HepG2 (cell line): ENCODE results near the gene GJC2. TPM values are rescaled to one million over a fixed set of nuclear protein-coding genes. Genes with fewer than 3 reads are reported as not detected.

Source experiments
- DMTF1 ChIP-seq: sonication (generic); formaldehyde crosslinking; IDR thresholded peaks from 2 replicates; pipeline ENCODE4 v1.4.0; 2020; ENCODE audit warnings: mild to moderate bottlenecking, missing genetic modification reagents
- DZIP1 ChIP-seq: sonication (generic); formaldehyde crosslinking; IDR thresholded peaks from 2 replicates; pipeline ENCODE4 v1.5.0; 2020; ENCODE audit warnings: mild to moderate bottlenecking, missing genetic modification reagents
- GABPB1 ChIP-seq: IDR thresholded peaks from 2 replicates; pipeline ENCODE4 v1.6.1; 2016; ENCODE audit warnings: mild to moderate bottlenecking, missing genetic modification reagents, moderate library complexity, missing compliant biosample characterization
- GATAD2A ChIP-seq: IDR thresholded peaks from 2 replicates; pipeline ENCODE4 v1.6.1; 2016
- HHEX ChIP-seq: IDR thresholded peaks from 2 replicates; pipeline ENCODE4 v1.6.1; 2016; ENCODE audit warnings: control low read depth
- IRF1 ChIP-seq: sonication (generic); formaldehyde crosslinking; IDR thresholded peaks from 2 replicates; pipeline ENCODE4 v1.4.0; 2020; ENCODE audit warnings: low read depth, mild to moderate bottlenecking, missing genetic modification reagents
- KDM4B ChIP-seq: sonication (generic); formaldehyde crosslinking; IDR thresholded peaks from 2 replicates; pipeline ENCODE4 v1.4.0; 2020; ENCODE audit warnings: missing genetic modification reagents
- KIAA2018 ChIP-seq: sonication (generic); formaldehyde crosslinking; IDR thresholded peaks from 2 replicates; pipeline ENCODE4 v1.5.0; 2020; ENCODE audit warnings: mild to moderate bottlenecking, missing genetic modification reagents, borderline replicate concordance
- NR2F1 ChIP-seq, 2 experiments: fragments of 450-650 bp in 1 of 2; formaldehyde crosslinking in 1 of 2; IDR thresholded peaks; 2 replicates each; pipeline versions ENCODE4 v1.5.0 to v1.6.1; 2016 to 2020; ENCODE audit warnings: mild to moderate bottlenecking in 1 of 2, missing compliant biosample characterization in 1 of 2, missing genetic modification reagents in 1 of 2, moderate library complexity in 1 of 2
- RFX1 ChIP-seq: fragments of 450-650 bp; IDR thresholded peaks from 2 replicates; pipeline ENCODE4 v1.6.1; 2017
- RFX5 ChIP-seq: IDR thresholded peaks from 2 replicates; pipeline ENCODE4 v1.6.1; 2011; ENCODE audit warnings: low read depth, low read length, improper control_type of control experiment
- SOX6 ChIP-seq, 2 experiments: fragments of 450-650 bp in 1 of 2; sonication (generic) in 1 of 2; formaldehyde crosslinking in 1 of 2; IDR thresholded peaks; 2 replicates each; pipeline versions ENCODE4 v1.4.0 to v1.6.1; 2017 to 2020; ENCODE audit warnings: antibody characterized with exemption in 1 of 2, mild to moderate bottlenecking in 1 of 2, missing genetic modification reagents in 1 of 2
- TAF1 ChIP-seq: sonication (generic); formaldehyde crosslinking; IDR thresholded peaks from 2 replicates; pipeline ENCODE4 v1.4.0; 2020; ENCODE audit warnings: missing genetic modification reagents
- ZFP1 ChIP-seq: IDR thresholded peaks from 2 replicates; pipeline ENCODE4 v1.6.1; 2016
- ZFP36L2 ChIP-seq: sonication (generic); formaldehyde crosslinking; IDR thresholded peaks from 2 replicates; pipeline ENCODE4 v1.4.0; 2020; ENCODE audit warnings: missing genetic modification reagents
- ZNF121 ChIP-seq: sonication (generic); formaldehyde crosslinking; IDR thresholded peaks from 2 replicates; pipeline ENCODE4 v1.5.0; 2020; ENCODE audit warnings: mild to moderate bottlenecking, missing genetic modification reagents
- ZNF264 ChIP-seq: sonication (generic); formaldehyde crosslinking; IDR thresholded peaks from 2 replicates; pipeline ENCODE4 v1.4.0; 2020; ENCODE audit warnings: missing genetic modification reagents
- ZNF546 ChIP-seq: sonication (generic); formaldehyde crosslinking; conservative IDR thresholded peaks from 2 replicates; pipeline ENCODE4 v1.8.1; 2023; ENCODE audit warnings: mild to moderate bottlenecking, missing genetic modification reagents
- polyA plus RNA-seq, 8 experiments: library from polyadenylated mRNA; depleted of rRNA in 3 of 8; stranded (reverse) in 7 of 8; unstranded in 1 of 8; fragments of >200 nt; fragmentation: Illumina TruSeq in 4 of 8; extraction: Trizol in 4 of 8; gene quantifications; 2 replicates each; pipeline versions ENCODE4 v1.2.1 to v1.2.3, GENCODE V29; 2011 to 2016; ENCODE audit warnings: low read depth in 4 of 8, missing spikeins in 1 of 8, mixed read lengths in 1 of 8; ENCODE audit not compliant: insufficient read depth in 1 of 8
- total RNA-seq, 5 experiments: library from RNA; depleted of rRNA; stranded (reverse); fragments of >200 nt; fragmentation: Illumina TruSeq; extraction: Trizol; gene quantifications; 2 replicates each; pipeline ENCODE4 v1.2.3, GENCODE V29; 2016; ENCODE audit warnings: low read depth in 1 of 5

GJC2 gene
- total and polyA plus RNA-seq, 2 of the 13 experiments (the other 11 are each of a cell fraction or from before 2014, with no cell fraction given): 1.6 to 3.8 TPM

- TF ChIP-seq ZNF264: 0 out of 2 replicates have a peak, but pooled peaks have one; percentile 22
- 0 out of 2 replicates have a peak, but pooled peaks have one; percentile 11 for TF ChIP-seq HHEX
- TF ChIP-seq ZNF546 (CRISPR knock-in tag): no peak
- TF ChIP-seq TAF1: no peak
- no peak for TF ChIP-seq GABPB1 (CRISPR knock-in tag)
- no peak for TF ChIP-seq RFX1
- no peak for TF ChIP-seq DMTF1 (CRISPR knock-in tag)
- no peak for TF ChIP-seq ZFP36L2 (CRISPR knock-in tag)
- TF ChIP-seq KIAA2018: no peak
- TF ChIP-seq IRF1 (CRISPR knock-in tag): no peak
- no peak for TF ChIP-seq ZNF121
- TF ChIP-seq DZIP1 (CRISPR knock-in tag): no peak
- TF ChIP-seq NR2F1 (CRISPR knock-in tag; IDR thresholded peaks at IDR 0.05): peak in 1 of 2 experiments; percentile 41; a peak in 1 of 4 replicates
- peak; percentile 47; the same call in 1 of the 2 replicates for TF ChIP-seq GATAD2A
- no peak for TF ChIP-seq SOX6 (IDR thresholded peaks at IDR 0.05)
- TF ChIP-seq SOX6 (CRISPR knock-in tag; IDR thresholded peaks at IDR 0.05): peak; percentile 40; the same call in 1 of the 2 replicates
- TF ChIP-seq KDM4B (CRISPR knock-in tag): no peak
- 0 out of 2 replicates have a peak, but pooled peaks have one; percentile 28 for TF ChIP-seq ZFP1 (CRISPR knock-in tag)
- no peak for TF ChIP-seq RFX5
Measured at GRCh38 chr1:228114827-228115226, 34.9 kb upstream of the GJC2 start (continued).
